Measurements from ENCODE around the gene UBALD1.

The UBALD1 gene

DNA sequence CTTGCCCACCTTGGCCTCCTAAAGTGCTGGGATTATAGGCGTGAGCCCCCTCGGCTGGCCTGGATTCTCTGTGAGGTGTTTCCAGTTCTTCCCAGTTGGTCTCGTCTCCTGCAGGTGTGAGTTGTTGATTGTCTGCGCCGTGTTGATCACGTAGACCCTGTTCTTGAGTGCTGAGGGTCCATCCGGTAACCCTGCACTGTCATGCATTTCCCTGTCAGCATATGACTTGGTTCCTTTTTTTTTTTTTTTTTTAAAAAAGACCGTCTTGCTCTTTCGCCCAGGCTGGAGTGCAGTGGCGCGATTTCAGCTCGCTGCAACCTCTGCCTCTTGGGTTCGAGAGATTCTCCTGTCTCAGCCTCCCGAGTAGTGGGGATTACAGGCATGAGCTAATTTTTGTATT is 27.2 kb upstream of the UBALD1 start:
- no peak for DNase-seq

DNA sequence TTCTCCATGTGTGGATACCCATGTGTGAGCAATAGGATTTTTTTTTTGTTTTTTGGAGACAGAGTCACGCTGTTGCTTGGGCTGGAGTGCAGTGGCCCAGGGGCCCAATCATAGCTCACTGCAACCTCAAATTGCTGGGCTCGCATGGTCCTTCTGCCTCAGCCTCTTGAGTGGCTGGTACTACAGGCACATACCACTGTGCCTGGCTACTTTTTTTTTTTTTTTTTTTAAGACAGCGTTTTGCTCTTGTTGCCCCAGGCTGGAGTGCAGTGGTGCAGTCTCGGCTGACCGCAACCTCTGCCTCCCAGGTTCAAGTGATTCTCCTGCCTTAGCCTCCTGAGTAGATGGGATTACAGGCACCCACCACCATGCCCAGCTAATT is 26.6 kb upstream of the UBALD1 start:
- no peak for DNase-seq

DNA sequence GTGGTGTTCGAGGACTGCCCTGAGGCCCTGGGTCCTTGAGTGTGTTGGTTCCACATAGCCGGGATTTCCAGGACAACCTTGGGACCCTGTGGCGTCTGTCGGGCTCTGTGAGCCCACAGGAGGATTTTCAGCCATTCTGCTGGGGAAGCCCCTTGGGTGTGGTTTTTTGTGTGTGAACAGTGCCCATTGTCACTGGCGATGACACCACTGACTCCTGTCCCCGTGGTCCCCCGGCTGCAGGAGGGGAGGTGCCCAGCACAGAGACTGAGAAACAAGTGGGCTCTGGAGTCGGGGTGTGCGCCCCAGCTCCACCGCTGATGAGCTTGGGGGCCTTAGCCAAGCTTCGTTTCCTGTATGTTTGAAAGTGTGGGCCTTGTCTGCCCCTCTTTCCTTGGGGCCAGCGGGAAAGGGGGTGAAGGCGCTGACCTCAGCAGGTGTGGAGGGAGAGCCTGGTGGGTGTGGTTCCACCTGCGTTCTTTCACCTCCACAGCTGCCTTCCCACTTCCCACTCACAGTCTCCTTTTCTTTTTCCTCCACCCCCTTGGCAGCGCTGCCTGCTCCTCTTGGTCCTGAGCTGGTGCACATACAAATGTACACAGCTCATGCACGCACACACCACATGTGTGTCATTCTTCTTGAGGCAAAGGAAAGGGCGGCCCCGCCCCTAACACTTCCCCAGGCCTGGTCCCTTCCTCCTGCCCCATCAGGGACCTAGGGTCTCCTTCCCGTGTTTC is 26.1 kb upstream of the UBALD1 start:
- no peak for DNase-seq

DNA sequence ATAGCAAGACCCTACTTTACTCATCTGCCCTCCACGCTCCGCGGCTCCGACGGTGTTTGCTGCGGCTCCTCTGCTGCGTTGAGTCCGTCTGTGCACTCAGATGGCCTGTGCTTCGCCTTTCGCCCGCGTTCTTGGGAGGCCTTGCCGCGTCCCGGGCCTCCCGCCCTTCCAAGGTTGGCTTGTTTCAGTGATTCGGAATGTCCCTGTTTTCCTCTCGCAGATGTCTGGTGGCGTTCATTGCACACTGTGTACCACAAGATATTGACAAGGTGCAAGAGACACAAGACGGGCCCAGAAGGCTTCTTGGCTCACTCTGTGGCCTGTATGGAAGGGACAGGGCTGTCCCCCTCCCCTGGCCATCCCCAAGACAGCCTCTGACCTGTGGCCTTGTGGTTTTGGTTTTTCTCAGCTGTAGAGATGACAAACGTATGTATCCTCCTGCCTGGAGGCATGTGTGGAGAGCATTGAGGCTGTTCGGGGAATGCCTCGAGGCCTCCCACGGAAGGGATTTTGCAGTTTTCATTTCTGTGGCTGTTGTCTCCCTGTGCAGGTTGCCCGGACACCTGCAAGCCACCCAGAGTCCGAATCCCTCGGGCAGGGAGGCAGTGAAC is 25.3 kb upstream of the UBALD1 start:
- no peak for DNase-seq

DNA sequence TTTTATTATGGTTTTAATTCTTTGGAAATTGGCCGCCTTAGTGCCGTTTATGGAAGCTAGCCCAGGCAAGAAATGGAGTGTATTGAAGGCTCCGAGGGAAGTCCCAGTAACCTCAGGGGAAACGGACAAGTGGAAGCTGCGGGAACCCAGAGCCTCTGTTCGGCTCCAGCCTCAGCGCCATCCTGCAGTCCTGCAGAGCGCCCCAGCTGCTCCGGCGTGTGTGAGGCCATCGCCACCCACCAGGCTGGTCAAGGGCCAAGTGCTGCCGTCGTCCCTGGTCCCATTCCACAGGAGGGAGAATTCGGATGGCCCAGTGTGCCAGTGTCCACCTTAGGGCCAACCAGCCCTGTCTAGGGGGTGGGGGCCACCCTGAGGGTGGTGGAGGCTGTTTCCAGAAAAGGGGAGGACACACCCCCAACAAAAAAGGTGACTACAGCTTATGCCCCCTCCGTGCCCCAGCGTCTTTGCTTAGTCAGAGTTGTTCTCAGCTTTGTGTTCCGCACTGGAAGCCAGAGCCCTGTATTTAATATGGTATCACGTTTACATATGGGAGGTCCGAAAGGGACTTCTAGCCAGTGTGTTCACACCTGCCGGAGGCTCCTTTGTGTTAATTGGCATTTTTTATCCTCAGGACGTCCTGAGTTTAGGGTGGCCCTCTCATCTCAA is 22.9 kb upstream of the UBALD1 start:
- no peak for DNase-seq

DNA sequence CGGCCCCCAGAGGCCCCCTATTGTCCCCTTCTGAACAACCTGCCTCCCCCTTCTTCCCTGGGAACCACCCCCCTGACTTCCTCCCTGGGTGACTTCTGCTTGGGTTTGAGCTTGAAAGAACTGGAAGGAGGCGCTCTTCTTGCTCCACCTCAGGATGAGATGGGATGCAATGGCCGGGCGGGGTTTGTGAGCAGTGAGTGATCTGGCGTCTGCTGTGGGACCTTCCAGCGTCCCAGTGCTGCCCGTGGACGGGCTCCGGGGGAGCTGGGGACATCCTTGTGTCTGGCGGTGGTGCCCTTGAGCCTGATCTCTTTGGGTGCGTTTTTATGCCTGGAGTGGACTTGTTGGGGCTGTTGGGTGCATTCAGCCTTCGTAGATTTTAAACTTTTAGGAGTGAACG is 21.5 kb upstream of the UBALD1 start:
- no peak for DNase-seq

DNA sequence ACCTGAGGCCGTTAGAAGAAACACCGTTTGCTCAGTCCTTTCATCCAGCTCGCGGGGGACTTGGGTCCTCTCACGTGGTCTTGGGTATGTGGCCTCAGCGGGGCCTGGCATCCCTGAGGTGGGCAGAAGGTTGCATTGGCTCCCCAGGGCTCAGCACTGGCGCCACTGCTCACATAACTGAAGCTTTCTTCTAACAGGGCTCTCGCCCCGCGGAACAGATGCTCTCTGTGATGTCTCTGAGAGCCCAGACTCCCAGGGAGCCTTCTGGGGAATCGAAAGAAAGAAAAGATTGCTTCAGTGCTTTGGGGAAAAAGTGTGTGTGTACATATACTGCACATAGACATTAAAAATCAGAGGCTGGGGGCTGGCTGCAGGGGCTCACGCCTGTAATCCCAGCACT is 20.1 kb upstream of the UBALD1 start:
- DNase-seq, result no peak

DNA sequence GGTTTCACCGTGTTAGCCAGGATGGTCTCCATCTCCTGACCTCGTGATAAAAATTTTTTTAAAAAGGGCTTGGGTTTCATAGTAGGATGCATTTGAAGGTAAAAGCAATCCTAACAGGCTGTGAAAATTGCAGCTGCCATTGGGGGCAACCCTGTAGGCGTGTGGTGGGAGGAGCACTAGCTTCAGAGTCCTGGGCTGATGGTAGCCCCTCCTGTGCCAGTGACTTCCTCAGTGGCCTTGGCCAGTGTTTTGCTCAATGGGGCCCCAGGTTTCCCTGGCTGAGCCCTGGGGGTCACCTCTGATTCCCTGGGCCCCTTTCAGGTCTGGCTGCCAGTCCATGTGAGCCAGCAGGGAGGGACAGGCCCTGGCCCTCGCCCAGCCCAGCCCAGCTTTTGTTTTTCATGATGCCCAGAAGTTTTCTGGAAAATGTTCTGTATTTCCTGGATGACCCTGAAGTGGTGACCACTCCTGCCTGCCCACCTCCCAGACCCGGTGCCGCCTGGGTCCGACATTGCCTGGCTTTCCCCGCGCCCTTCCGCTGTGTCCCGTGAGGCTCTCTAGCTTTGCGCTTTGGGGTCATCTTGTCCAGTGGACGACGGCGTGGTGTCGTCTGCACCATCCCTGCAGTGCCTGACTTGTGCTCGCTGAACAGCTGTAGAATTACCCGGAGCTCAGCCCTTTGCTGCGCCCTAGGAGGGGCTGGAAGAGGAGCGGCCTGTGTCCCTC is 19.4 kb upstream of the UBALD1 start:
- no peak for DNase-seq

DNA sequence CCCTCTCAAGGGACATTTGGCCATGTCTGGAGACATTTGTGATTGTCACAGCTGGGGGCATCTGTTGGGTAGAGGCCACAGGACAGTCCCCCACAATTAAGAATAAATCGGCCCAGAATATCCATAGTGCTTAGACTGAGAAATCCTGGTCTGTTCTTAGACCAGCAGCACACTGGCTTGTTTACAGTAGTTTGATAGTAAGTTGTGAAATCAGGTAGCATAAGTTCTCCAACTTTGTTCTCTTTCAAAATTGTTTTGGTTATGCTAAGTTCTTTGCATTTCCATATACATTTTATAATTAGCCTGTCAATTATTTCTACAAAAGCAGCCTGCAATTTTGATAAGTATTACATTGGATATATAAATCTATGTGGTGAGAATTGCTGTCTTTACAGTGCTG is 16.8 kb upstream of the UBALD1 start:
- no peak for DNase-seq

DNA sequence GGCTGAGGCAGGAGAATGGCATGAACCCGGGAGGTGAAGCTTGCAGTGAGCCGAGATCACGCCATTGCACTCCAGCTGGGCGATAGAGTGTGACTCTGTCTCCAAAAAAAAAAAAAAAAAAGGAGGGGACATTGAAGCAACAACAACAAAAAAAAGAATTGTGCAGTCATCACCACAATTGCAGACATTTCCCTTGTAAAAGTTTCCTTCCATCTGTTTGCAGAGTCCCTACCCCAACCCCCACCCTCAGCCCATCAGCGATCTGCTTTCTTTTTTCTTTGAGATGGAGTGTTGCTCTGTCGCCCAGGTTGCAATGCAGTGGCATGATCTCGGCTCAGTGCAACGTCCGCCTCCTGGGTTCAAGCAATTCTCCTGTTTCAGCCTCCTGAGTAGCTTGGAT is 13.6 kb upstream of the UBALD1 start:
- no peak for DNase-seq

DNA sequence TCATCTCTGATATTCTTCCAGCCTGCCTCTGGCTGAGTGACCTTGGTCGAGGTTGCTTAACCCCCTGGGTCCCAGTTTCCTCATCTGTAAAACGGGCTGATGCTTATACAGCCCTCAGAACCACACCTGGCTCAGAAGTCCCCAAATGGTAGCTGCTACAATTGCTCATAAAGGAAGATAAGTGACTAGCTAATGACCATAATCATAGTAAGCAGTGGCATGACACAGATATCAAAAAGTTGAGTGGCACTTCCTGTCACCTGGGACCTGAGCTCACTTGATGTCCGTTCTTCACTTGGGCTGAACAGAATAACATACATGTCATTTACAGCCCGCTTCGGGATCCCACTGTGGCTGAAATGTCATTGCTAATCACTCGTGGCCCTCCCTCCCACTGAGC is 11.7 kb upstream of the UBALD1 start:
- no peak for DNase-seq

DNA sequence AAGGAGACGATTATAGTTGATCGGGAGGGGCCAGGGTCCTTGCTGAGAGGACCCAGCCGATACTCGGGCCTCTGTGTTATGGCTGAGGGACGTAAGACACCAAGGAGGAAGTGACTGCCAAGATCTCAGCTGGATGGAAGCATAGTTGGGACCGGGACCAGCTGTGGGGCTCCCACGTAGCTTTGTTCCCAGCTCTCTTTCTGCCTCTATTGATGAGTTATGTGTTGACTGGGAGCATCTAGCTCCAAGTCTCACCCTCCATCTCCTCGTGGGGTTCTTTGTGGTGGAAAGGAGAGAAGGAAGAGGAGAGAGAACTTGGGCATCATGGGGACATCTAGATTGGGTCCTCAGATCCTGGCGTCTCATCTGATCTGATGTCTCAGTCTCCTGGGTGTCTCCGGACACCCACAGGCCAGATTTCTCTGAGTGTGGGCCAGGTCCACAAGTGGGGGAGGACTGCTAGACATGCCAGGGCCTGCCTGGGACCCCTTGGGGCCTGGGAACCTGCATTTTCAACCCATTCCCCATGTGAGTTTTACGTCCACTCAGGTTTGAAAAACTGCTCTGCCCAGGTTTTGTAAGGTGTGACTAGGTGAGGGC is 11.0 kb upstream of the UBALD1 start:
- no peak for DNase-seq

DNA sequence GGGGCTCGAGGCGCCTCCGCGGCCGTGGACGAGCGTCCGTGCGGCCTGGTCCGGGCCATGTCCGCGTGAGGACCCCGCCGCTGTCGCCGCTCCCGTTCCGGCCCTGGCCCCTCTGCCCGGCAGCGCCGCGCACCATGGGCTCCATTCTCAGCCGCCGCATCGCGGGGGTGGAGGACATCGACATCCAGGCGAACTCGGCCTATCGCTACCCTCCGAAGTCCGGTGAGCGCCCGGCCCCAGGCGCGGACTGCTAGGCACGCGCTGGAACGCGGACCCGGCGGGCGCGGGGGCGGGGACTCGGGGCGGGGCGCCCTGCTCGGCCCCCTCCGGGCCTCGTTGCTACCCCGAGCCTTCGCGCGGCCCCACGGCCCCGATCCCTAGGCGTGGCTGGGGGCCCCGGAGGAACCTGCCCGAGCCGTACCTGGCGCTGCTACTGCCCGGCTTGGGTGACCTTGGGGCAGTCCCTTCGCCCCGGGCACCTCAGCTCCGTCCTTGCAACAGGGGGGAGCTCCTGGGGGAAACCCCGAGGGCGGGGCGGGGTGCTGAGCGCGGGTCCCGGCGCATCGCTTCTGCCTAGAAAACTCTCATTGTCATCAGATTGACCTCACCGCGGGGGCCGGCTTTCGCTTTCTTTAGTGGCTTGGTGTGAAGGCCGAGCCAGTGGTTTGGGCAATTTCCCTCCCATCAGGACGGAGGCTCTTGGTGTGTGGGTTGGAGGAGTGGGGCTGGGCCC is 10.3 kb upstream of the UBALD1 start:
- DNase-seq, result peak; percentile 59

DNA sequence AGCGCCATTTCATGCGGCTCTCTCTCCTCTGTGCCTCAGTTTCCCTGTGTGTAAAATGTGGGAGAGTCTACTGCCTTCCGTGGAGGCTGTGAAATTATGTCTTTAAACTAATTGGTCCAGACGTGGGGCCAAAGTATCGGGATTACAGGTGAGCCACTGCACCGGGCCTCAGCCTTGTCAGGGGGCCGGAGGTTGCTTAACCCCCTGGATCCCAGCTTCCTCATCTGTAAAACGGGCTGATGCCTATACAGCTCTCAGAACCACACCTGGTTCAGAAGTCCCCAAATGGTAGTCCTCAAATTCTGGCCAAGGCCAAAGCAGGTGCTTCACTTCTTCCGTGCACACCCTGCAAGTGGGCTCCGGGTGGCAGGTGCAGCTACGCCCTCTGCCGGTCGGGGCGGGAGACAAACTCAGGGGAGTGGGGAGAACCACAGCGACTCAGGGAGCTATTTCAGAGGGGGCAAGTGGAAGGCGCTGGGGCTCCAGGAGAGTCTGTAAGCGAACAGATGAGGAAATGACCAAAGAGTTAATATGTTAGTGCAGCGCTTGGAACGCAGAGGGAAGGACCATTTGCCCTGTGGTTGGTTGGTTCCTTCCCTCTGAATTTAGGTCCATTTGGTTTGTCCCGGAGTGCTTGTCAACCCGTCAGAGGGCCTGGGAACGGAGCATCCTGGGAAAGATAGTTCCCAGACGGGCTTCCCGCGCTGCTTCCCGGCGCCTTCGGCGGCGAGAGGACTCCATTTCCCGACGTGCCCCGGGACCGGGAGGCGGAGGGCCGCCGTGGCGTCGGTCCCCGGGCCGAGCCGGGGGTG is 9.5 kb upstream of the UBALD1 start, which contains the start of gene MGRN1:
MGRN1 (plus strand) TSS at position 812 of the 812 bp plus-strand sequence. CDS start 135 bp downstream, outside the sequence.
- peak; percentile 95 for DNase-seq

DNA sequence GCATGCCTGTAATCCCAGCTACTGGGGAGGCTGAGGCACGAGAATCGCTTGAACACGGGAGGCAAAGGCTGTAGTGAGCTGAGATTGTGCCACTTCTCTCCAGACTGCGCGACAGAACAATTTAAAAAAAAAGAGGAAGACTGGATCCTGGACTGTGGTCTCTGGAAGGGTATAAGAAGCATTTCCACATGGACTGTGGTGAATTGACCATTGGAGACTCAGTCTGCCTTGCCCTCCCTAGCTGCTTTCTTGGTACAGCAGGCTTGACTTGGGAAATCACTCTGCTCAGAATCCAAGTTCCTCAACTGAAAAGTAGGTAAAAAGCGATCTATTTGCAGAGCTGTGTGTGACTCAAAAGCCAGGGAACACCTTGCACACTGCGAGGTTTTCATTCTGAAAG is 8.9 kb upstream of the UBALD1 start:
- no peak for DNase-seq

DNA sequence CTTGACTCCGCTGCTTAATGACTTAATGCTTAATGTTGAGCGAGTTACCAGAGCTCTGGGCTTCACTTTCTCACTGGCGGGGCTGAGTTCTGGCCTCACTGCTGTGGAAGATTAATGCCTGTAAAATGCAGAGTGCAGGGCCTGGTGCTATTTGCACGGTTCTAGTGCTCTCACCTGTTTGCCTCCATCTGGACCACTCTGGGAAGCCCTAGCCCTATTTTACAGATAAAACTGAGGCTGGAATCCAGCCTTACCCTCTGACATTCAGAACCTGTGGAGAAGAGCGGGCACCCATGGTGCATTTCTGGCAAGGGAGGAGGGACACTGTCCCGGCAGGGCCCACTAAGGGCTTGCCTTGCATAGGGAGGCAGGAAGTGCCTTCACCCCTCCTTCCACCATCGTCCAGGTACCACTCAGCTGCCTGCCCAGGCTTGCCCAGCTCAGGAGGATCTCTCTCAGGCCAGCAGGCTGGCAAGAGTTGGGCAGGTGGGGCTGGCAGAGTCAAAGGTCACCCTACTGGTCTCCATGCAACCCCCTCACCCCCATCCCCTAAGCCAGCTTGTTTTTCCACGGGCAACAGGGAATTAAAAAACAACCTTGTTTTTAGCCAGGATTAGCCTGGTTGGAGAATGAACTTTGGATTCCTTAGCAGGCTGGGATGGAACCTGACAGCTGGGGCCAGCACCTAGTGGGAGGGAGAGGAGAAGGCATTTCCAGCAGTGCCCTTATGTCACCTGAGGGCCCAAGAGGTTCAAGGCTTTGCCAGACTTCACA is 4.1 kb upstream of the UBALD1 start:
- no peak for DNase-seq

DNA sequence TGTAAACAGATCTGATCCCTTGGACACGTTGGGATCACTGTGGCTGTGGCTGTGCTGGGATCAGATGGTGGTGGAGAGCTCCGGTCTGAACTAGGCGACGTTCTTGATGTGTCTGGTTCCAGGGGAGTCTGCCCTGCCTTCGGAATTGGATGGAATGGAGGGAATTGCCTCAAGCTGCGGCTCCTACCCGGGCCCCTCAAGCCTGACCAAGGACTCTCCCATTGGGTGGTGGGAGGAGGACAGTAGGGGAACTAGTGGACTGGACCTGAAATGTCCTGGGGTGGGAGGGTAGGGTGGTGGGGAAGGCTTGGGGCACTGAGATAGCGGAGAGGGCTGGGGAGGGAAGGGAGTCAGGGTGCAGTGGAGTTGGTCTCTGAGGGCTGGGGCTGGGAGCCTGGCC is 3.2 kb upstream of the UBALD1 start:
- DNase-seq, result no peak

DNA sequence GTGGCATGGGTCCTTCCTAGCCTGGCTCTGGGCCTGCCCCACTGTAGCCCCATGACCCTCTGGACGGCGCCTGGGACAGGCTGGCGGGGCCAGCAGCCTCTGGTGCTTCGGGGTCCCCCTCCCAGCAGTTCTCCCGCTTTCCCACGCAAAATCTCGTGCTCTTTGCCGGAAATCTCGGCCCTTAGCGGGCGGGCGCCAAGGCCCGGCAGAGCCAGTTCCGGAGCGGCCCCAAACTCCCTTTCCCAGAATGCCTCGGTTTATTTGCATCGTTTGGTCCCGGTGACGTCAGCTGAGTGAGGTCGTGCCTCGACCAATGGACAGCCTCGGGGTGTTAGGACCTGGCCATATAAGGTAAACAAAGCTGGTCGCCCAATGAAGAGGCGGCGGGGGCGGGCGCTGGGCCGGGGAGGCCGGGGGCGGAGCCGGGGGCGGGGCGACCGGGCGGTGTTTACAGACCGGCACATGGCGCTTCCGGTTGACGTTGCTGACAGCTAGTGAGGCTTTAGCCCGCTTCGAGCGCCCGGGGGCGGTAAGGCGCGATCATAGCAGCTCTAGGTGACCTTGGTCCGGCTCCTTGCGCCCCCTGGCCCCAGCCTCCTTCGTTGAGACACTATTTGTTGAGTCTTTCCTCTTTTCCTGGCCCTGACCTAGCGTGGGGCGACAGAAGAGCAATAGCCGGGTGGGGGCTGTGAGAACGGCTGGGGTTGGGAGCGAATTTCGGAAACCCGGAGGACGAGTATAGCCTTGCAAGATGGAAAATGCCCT is 1.5 kb upstream of the UBALD1 start:
- DNase-seq, result peak; percentile 100

DNA sequence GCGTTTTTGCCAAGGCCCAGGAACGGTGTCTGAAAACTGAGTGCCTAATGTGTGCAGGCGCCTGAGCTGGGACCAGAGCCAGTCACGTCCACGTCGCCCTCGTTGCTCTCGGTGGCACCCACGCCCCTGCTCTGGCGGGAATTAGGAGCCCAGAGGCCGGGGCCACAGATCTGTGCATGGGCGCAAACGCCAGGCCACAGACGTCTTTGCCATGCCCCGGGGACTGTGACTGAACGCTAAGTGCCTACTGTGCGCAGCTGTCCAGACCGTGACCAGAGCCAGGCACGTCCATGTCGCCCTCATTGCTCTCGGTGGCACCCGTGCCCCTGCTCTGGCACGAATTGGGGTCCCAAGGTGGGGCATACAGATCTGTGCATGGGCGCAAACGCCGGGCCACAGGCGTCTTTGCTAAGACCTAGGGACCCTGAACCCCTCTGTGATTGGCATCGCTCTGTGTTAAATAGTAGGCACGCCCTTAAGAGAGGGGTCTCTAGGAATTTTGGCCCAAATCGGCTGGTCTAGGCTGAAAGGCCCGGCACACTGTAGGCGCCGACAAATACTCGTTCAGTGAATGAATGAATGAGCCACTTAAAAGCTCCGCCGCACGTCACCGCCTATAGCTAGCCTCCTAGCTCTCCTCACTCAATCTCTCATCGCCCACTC is 827 bp upstream of the UBALD1 start:
- DNase-seq, result no peak

All from CD4-positive, alpha-beta T cell treated with Interleukin-4 for 4 hours (primary cell).